Measurements from ENCODE around the gene RAPGEF6. TPM values are rescaled to one million over a fixed set of nuclear protein-coding genes. Genes with fewer than 3 reads are reported as not detected.

Gene RAPGEF6
- polyA plus RNA-seq, 1 donor (not counting 4 experiments of a cell fraction or from before 2014, with no cell fraction given): 8.7 TPM

DNA sequence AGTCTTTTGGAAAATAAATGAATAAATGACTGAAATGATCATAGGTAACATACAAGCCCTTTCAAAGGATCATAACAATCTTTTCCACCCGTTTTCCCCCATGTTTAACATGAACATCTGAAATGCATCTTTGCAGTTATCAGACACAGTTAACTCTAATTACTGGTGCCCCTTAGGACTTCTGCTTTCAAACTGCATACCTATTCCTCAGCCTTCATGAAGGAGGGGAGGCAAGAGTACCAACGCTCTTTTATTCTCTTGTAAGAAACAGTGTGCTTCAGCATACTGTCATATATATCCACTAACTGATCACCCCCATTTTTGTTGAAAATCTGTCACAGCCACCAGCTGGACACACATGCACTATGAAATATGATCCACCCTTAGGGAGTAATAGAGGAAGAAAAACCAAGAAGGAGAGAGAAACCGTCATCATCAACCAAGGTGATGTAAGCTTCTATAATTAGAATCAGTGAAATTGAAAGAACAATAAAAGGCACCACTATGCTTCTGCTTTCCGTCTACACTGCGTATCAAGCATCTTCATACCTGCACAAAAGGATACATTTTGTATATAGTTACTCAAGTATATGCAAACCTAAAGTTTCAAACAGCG, 98.7 kb downstream of the RAPGEF6 start:
- Histone ChIP-seq H3K9me3 (ENCODE audit: control insufficient read depth, low read depth, low read length) (no peaks in the 10 kb centered on the region), H2AFZ (ENCODE audit: control insufficient read depth, low read length) (no peak overlapping the region), H3K4me3 (ENCODE audit: control insufficient read depth in 2 of 3, extremely low read depth in 1 of 3, insufficient read depth in 2 of 3, low read depth in 1 of 3, low read length in 3 of 3) (no peak overlapping the region), H3K4me2 (ENCODE audit: control insufficient read depth, extremely low read depth, insufficient read depth, low read depth, low read length) (no peak overlapping the region), H3K79me2 (ENCODE audit: control insufficient read depth, insufficient read depth, low read length) (no peaks in the 10 kb centered on the region), H3K27me3 (ENCODE audit: control insufficient read depth, extremely low read depth, insufficient read depth, low read length) (no peaks in the 10 kb centered on the region), H4K20me1 (ENCODE audit: control insufficient read depth, extremely low read depth, insufficient read depth, low read length) (no peaks in the 10 kb centered on the region), H3K9me1 (ENCODE audit: control insufficient read depth, extremely low read depth, insufficient read depth, low read length) (peaks cover 2% of the 10 kb centered on the region), H3K36me3 (ENCODE audit: control insufficient read depth in 2 of 2, extremely low read depth in 1 of 2, insufficient read depth in 2 of 2, low read length in 2 of 2) (no peaks in the 10 kb centered on the region), H3K9ac (ENCODE audit: control insufficient read depth, extremely low read depth, insufficient read depth, low read length) (no peak overlapping the region), H3K4me1 (ENCODE audit: control insufficient read depth, extremely low read depth, insufficient read depth, low read length) (peaks cover 14% of the 10 kb centered on the region), H3K27ac (ENCODE audit: control insufficient read depth, insufficient read depth, low read length) (no peak overlapping the region)
- no peak for DNase-seq (ENCODE audit: low read depth, low spot score)
- TF ChIP-seq CTCF (optimal IDR thresholded peaks at IDR 0.05 in 1 of 3, IDR thresholded peaks at IDR 0.05 in 1 of 3, conservative IDR thresholded peaks at IDR 0.05 in 1 of 3; ENCODE audit: extremely low read depth in 1 of 3, insufficient read depth in 2 of 3, low read length in 3 of 3): no peak
- no peak for TF ChIP-seq EZH2 (IDR thresholded peaks at IDR 0.05; ENCODE audit: low read length)
- no peak for FAIRE-seq
- dilution Hi-C loops (cut with MboI; ENCODE audit: extremely low pct_ligation_motif_present, low sequenced_read_pairs): no loop called here

GRCh38 chr5:131534974-131535373, 100.1 kb downstream of the RAPGEF6 start:
- Histone ChIP-seq H4K20me1 (ENCODE audit: control insufficient read depth, extremely low read depth, insufficient read depth, low read length) (no peaks in the 10 kb centered on the region), H3K36me3 (ENCODE audit: control insufficient read depth in 2 of 2, extremely low read depth in 1 of 2, insufficient read depth in 2 of 2, low read length in 2 of 2) (no peaks in the 10 kb centered on the region), H3K4me3 (ENCODE audit: control insufficient read depth in 2 of 3, extremely low read depth in 1 of 3, insufficient read depth in 2 of 3, low read depth in 1 of 3, low read length in 3 of 3) (no peak overlapping the region), H3K4me2 (ENCODE audit: control insufficient read depth, extremely low read depth, insufficient read depth, low read depth, low read length) (no peak overlapping the region), H3K9me1 (ENCODE audit: control insufficient read depth, extremely low read depth, insufficient read depth, low read length) (peaks cover 2% of the 10 kb centered on the region), H3K27ac (ENCODE audit: control insufficient read depth, insufficient read depth, low read length) (no peak overlapping the region), H2AFZ (ENCODE audit: control insufficient read depth, low read length) (no peak overlapping the region), H3K27me3 (ENCODE audit: control insufficient read depth, extremely low read depth, insufficient read depth, low read length) (no peaks in the 10 kb centered on the region), H3K9ac (ENCODE audit: control insufficient read depth, extremely low read depth, insufficient read depth, low read length) (no peak overlapping the region), H3K4me1 (ENCODE audit: control insufficient read depth, extremely low read depth, insufficient read depth, low read length) (peaks cover 10% of the 10 kb centered on the region), H3K79me2 (ENCODE audit: control insufficient read depth, insufficient read depth, low read length) (no peaks in the 10 kb centered on the region), H3K9me3 (ENCODE audit: control insufficient read depth, low read depth, low read length) (no peaks in the 10 kb centered on the region)
- no peak for TF ChIP-seq CTCF (optimal IDR thresholded peaks at IDR 0.05 in 1 of 3, IDR thresholded peaks at IDR 0.05 in 1 of 3, conservative IDR thresholded peaks at IDR 0.05 in 1 of 3; ENCODE audit: extremely low read depth in 1 of 3, insufficient read depth in 2 of 3, low read length in 3 of 3)
- TF ChIP-seq EZH2 (IDR thresholded peaks at IDR 0.05; ENCODE audit: low read length): no peak
- FAIRE-seq: no peak
- dilution Hi-C loops (cut with MboI; ENCODE audit: extremely low pct_ligation_motif_present, low sequenced_read_pairs): no loop called here
- DNase-seq (ENCODE audit: low read depth, low spot score): no peak

Measured in keratinocyte (primary cell).